WTC11 (cell line): ENCODE data around the gene S1PR2. TPM values are rescaled to one million over a fixed set of nuclear protein-coding genes. Genes with fewer than 3 reads are reported as not detected.

Source experiments
- ATAC-seq: fragments of 200-7000 bp; cut with Tn5 transposase; 2 replicates; pipeline ENCODE4 v1.10.0; 2021; ENCODE audit warnings: mild to moderate bottlenecking, moderate library complexity
- CTCF ChIA-PET: fragments of 300-600 bp; sonication (Branson Sonifier 250); formaldehyde crosslinking; loops from one replicate; lab custom pipeline; 2021; ENCODE audit warnings: antibody characterized with exemption; lab: Charles Lee
- POLR2A ChIA-PET: fragments of 350-600 bp; sonication (Branson Sonifier 250); formaldehyde crosslinking; loops from one replicate; lab custom pipeline; 2021; ENCODE audit warnings: antibody characterized with exemption; lab: Charles Lee
- DNase-seq: peaks from one replicate; pipeline ENCODE4 v3.0.0; 2021; ENCODE audit warnings: low spot score
- H3K27ac Mint-ChIP-seq: 2 replicates; pipeline ENCODE4 v1.8.0; 2021; ENCODE audit warnings: mixed read lengths
- H3K27me3 Mint-ChIP-seq: 2 replicates; pipeline ENCODE4 v1.8.0; 2021; ENCODE audit warnings: low read depth, mild to moderate bottlenecking, moderate library complexity, mixed read lengths
- H3K36me3 Mint-ChIP-seq: 2 replicates; pipeline ENCODE4 v1.8.0; 2021; ENCODE audit warnings: mixed read lengths
- H3K4me1 Mint-ChIP-seq: 2 replicates; pipeline ENCODE4 v1.8.0; 2022; ENCODE audit warnings: mixed read lengths
- H3K4me3 Mint-ChIP-seq: 2 replicates; pipeline ENCODE4 v1.8.0; 2021; ENCODE audit warnings: mild to moderate bottlenecking, moderate library complexity, mixed read lengths
- H3K9me3 Mint-ChIP-seq: 2 replicates; pipeline ENCODE4 v1.8.0; 2021; ENCODE audit warnings: mixed read lengths
- ATF1 ChIP-seq: sonication (generic); formaldehyde crosslinking; IDR thresholded peaks from 2 replicates; pipeline ENCODE4 v1.8.1; 2023; ENCODE audit warnings: mild to moderate bottlenecking, moderate library complexity, missing genetic modification reagents
- CREM ChIP-seq: sonication (generic); formaldehyde crosslinking; IDR thresholded peaks from 2 replicates; pipeline ENCODE4 v1.8.1; 2022; ENCODE audit warnings: mild to moderate bottlenecking, missing genetic modification reagents, moderate library complexity
- ESRRA ChIP-seq: sonication (generic); formaldehyde crosslinking; IDR thresholded peaks from 2 replicates; pipeline ENCODE4 v1.8.1; 2022; ENCODE audit warnings: mild to moderate bottlenecking, missing genetic modification reagents, borderline replicate concordance
- FOXJ3 ChIP-seq: sonication (generic); formaldehyde crosslinking; IDR thresholded peaks from 2 replicates; pipeline ENCODE4 v1.9.0; 2021; ENCODE audit warnings: missing genetic modification reagents, mild to moderate bottlenecking, borderline replicate concordance
- GTF2I ChIP-seq: fragments of 250-450 bp; sonication (Bioruptor Pico); conservative IDR thresholded peaks from 2 replicates; pipeline ENCODE4 v1.4.0; 2021; ENCODE audit warnings: mild to moderate bottlenecking
- MXD4 ChIP-seq: fragments of 250-450 bp; sonication (Bioruptor Pico); IDR thresholded peaks from 2 replicates; pipeline ENCODE4 v1.8.0; 2021; ENCODE audit warnings: mild to moderate bottlenecking, moderate library complexity, borderline replicate concordance
- NR1H2 ChIP-seq: sonication (generic); formaldehyde crosslinking; IDR thresholded peaks from 2 replicates; pipeline ENCODE4 v1.9.0; 2021; ENCODE audit warnings: mild to moderate bottlenecking, moderate library complexity, missing genetic modification reagents
- SMAD3 ChIP-seq: sonication (generic); formaldehyde crosslinking; IDR thresholded peaks from 2 replicates; pipeline ENCODE4 v1.8.0; 2022; ENCODE audit warnings: missing genetic modification reagents, mild to moderate bottlenecking, borderline replicate concordance
- SOX15 ChIP-seq: fragments of 250-450 bp; sonication (Bioruptor Pico); IDR thresholded peaks from 2 replicates; pipeline ENCODE4 v1.9.0; 2021; ENCODE audit warnings: mild to moderate bottlenecking
- TP53 ChIP-seq: sonication (generic); formaldehyde crosslinking; IDR thresholded peaks from 2 replicates; pipeline ENCODE4 v1.8.1; 2023; ENCODE audit warnings: mild to moderate bottlenecking, missing genetic modification reagents
- ZNF121 ChIP-seq: sonication (generic); formaldehyde crosslinking; IDR thresholded peaks from 2 replicates; pipeline ENCODE4 v1.8.0; 2023; ENCODE audit warnings: missing genetic modification reagents
- ZNF423 ChIP-seq: fragments of 250-450 bp; sonication (Bioruptor Pico); IDR thresholded peaks from 2 replicates; pipeline ENCODE4 v2.1.2; 2022; ENCODE audit warnings: mild to moderate bottlenecking, moderate library complexity
- total RNA-seq: library from RNA; stranded (reverse); gene quantifications from 3 replicates; pipeline ENCODE4 v1.2.3, GENCODE V29; 2021
- TF ChIP-seq, protein P1 (sequence below): fragments of 250-450 bp; sonication (Bioruptor Pico); IDR thresholded peaks from 2 replicates; pipeline ENCODE4 v1.9.0; 2021; ENCODE audit warnings: mild to moderate bottlenecking
- TF ChIP-seq, protein P2 (sequence below): sonication (generic); formaldehyde crosslinking; IDR thresholded peaks from 2 replicates; pipeline ENCODE4 v1.8.1; 2023; ENCODE audit warnings: mild to moderate bottlenecking, moderate library complexity, missing genetic modification reagents
- TF ChIP-seq, protein P3 (sequence below): fragments of 250-450 bp; sonication (Bioruptor Pico); IDR thresholded peaks from 2 replicates; pipeline ENCODE4 v1.9.0; 2021; ENCODE audit warnings: mild to moderate bottlenecking
- TF ChIP-seq, protein P4 (sequence below): fragments of 250-450 bp; sonication (Bioruptor Pico); IDR thresholded peaks from 2 replicates; pipeline ENCODE4 v1.9.0; 2021; ENCODE audit warnings: moderate library complexity, mild to moderate bottlenecking, inconsistent platforms, borderline replicate concordance
- TF ChIP-seq, protein P5 (sequence below): sonication (generic); formaldehyde crosslinking; IDR thresholded peaks from 2 replicates; pipeline ENCODE4 v1.8.0; 2023; ENCODE audit warnings: mild to moderate bottlenecking, missing genetic modification reagents

S1PR2 gene
- total RNA-seq, 1 experiment from 2014 or later: 13.2 TPM

DNA sequence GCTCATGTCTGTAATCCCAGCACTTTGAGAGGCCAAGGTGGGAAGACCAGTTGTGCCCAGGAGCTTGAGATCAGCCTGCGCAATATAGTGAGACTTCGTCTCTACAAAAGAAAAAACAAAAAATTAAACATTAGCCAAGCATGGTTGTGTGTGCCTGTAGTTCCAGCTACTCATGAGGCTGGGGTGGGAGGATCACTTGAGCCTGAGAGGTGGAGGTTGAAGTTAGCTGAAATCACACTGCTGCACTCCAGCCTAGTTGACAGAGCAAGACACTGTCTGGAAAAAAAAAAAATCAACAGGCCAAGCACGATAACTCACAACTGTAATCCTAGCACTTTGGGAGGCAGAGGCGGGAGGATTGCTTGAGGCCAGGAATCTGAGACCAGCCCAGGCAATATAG lies 3.9 kb upstream of the S1PR2 start:
- Mint-ChIP-seq H3K4me1 (peaks cover 6% of the 10 kb centered on the region), H3K36me3 (no peaks in the 10 kb centered on the region), H3K27me3 (no peaks in the 10 kb centered on the region; the same call in 1 of the 2 replicates), H3K27ac (no peak overlapping the region), H3K9me3 (no peaks in the 10 kb centered on the region), H3K4me3 (no peak overlapping the region)
- TF ChIP-seq ZNF423 (CRISPR knock-in tag): no peak
- TF ChIP-seq, protein P1, sequence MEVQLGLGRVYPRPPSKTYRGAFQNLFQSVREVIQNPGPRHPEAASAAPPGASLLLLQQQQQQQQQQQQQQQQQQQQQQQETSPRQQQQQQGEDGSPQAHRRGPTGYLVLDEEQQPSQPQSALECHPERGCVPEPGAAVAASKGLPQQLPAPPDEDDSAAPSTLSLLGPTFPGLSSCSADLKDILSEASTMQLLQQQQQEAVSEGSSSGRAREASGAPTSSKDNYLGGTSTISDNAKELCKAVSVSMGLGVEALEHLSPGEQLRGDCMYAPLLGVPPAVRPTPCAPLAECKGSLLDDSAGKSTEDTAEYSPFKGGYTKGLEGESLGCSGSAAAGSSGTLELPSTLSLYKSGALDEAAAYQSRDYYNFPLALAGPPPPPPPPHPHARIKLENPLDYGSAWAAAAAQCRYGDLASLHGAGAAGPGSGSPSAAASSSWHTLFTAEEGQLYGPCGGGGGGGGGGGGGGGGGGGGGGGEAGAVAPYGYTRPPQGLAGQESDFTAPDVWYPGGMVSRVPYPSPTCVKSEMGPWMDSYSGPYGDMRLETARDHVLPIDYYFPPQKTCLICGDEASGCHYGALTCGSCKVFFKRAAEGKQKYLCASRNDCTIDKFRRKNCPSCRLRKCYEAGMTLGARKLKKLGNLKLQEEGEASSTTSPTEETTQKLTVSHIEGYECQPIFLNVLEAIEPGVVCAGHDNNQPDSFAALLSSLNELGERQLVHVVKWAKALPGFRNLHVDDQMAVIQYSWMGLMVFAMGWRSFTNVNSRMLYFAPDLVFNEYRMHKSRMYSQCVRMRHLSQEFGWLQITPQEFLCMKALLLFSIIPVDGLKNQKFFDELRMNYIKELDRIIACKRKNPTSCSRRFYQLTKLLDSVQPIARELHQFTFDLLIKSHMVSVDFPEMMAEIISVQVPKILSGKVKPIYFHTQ (CRISPR knock-in tag): no peak
- TF ChIP-seq, protein P2, sequence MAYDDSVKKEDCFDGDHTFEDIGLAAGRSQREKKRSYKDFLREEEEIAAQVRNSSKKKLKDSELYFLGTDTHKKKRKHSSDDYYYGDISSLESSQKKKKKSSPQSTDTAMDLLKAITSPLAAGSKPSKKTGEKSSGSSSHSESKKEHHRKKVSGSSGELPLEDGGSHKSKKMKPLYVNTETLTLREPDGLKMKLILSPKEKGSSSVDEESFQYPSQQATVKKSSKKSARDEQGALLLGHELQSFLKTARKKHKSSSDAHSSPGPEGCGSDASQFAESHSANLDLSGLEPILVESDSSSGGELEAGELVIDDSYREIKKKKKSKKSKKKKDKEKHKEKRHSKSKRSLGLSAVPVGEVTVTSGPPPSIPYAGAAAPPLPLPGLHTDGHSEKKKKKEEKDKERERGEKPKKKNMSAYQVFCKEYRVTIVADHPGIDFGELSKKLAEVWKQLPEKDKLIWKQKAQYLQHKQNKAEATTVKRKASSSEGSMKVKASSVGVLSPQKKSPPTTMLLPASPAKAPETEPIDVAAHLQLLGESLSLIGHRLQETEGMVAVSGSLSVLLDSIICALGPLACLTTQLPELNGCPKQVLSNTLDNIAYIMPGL (CRISPR knock-in tag): no peak
- TF ChIP-seq SOX15 (CRISPR knock-in tag): no peak
- no peak for TF ChIP-seq ATF1 (CRISPR knock-in tag)
- TF ChIP-seq GTF2I (CRISPR knock-in tag): no peak
- no peak for TF ChIP-seq ESRRA (CRISPR knock-in tag)
- TF ChIP-seq SMAD3 (CRISPR knock-in tag): no peak
- no peak for TF ChIP-seq MXD4 (CRISPR knock-in tag)
- TF ChIP-seq CREM: no peak
- CTCF ChIA-PET: interaction anchor here (0.7 to 2.9 kb wide), 3 partner anchors 15 to 43 kb away, joined by 3 to 11 read pairs (median 10); no protein-coding TSS in a partner anchor
- POLR2A ChIA-PET: no interaction called here
- ATAC-seq: no peak
- DNase-seq: no peak

DNA sequence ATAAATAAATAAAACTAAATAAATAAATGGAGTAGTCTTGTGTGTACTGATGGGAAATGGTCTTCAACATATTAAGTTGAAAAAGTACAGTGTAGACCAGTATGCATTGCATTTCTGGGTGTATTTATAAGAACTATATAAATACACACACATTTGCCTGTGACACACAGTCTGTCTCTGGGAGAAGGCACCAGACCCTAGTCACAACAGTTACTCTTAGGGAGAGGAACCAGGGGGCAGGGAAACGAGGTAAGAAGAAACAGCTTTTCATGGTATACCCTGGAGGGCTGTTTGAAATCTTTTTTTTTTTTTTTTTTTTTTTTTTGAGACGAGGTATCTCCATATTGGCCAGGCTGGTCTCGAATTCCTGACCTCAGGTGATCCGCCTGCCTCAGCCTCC lies 2.8 kb upstream of the S1PR2 start:
- H3K4me1 Mint-ChIP-seq: peaks cover 11% of the 10 kb centered on the region
- ATAC-seq (no peak), DNase-seq (no peak)
- no peaks in the 10 kb centered on the region for H3K36me3 Mint-ChIP-seq
- ChIA-PET CTCF (no interaction called here), POLR2A (no interaction called here)
- H3K9me3 Mint-ChIP-seq: no peaks in the 10 kb centered on the region
- TF ChIP-seq NR1H2 (CRISPR knock-in tag): no peak
- no peak for TF ChIP-seq FOXJ3 (CRISPR knock-in tag)
- TF ChIP-seq, protein P3, sequence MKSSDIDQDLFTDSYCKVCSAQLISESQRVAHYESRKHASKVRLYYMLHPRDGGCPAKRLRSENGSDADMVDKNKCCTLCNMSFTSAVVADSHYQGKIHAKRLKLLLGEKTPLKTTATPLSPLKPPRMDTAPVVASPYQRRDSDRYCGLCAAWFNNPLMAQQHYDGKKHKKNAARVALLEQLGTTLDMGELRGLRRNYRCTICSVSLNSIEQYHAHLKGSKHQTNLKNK (CRISPR knock-in tag): no peak
- TF ChIP-seq, protein P4, sequence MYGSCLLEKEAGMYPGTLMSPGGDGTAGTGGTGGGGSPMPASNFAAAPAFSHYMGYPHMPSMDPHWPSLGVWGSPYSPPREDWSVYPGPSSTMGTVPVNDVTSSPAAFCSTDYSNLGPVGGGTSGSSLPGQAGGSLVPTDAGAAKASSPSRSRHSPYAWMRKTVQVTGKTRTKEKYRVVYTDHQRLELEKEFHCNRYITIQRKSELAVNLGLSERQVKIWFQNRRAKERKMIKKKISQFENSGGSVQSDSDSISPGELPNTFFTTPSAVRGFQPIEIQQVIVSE (CRISPR knock-in tag): no peak
- no peak for TF ChIP-seq TP53 (CRISPR knock-in tag)
- H3K27me3 Mint-ChIP-seq: no peaks in the 10 kb centered on the region; the same call in 1 of the 2 replicates
- no peak overlapping the region for H3K4me3 Mint-ChIP-seq
- no peak overlapping the region for H3K27ac Mint-ChIP-seq

DNA sequence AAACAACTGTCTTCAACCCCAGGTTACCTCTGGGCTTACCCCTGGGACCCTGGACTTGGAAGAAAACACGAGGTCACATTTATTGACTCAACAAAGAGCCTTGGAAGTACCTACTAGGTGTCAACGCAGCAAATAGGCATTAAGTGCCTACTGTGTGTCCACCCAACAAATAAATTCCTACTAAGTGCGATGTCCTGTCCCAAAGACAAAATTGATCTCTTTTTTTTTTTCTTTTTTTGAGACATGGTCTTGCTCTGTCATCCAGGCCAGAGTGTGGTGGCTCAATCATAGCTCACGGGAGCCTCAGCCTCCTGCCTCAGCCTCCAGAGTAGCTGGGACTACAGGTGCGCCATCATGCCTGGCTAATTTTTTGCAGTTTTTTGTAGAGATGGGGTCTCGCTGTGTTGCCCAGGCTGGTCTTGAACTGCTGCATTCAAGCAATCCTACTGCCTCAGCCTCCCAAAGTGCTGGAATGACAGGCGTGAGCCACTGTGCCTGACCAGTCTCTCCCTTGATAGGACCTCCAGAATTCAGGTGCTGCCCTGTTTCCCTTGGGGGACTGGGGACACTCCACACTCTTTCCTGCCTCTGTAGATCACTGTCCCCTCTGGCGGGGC lies 589 bp upstream of the S1PR2 start:
- Mint-ChIP-seq H3K36me3 (no peaks in the 10 kb centered on the region), H3K27me3 (no peaks in the 10 kb centered on the region; the same call in 1 of the 2 replicates), H3K27ac (peak overlapping the region; percentile 92), H3K4me1 (peaks cover 11% of the 10 kb centered on the region), H3K9me3 (no peaks in the 10 kb centered on the region), H3K4me3 (peak overlapping the region; percentile 64)
- no peak; the same call in 1 of the 2 replicates for ATAC-seq
- POLR2A ChIA-PET: interaction anchor here (0.6 to 0.7 kb wide), 2 partner anchors 12 to 32 kb away, joined by 3 to 5 read pairs; no protein-coding TSS in a partner anchor
- peak; percentile 83 for TF ChIP-seq ZNF121
- TF ChIP-seq, protein P5, sequence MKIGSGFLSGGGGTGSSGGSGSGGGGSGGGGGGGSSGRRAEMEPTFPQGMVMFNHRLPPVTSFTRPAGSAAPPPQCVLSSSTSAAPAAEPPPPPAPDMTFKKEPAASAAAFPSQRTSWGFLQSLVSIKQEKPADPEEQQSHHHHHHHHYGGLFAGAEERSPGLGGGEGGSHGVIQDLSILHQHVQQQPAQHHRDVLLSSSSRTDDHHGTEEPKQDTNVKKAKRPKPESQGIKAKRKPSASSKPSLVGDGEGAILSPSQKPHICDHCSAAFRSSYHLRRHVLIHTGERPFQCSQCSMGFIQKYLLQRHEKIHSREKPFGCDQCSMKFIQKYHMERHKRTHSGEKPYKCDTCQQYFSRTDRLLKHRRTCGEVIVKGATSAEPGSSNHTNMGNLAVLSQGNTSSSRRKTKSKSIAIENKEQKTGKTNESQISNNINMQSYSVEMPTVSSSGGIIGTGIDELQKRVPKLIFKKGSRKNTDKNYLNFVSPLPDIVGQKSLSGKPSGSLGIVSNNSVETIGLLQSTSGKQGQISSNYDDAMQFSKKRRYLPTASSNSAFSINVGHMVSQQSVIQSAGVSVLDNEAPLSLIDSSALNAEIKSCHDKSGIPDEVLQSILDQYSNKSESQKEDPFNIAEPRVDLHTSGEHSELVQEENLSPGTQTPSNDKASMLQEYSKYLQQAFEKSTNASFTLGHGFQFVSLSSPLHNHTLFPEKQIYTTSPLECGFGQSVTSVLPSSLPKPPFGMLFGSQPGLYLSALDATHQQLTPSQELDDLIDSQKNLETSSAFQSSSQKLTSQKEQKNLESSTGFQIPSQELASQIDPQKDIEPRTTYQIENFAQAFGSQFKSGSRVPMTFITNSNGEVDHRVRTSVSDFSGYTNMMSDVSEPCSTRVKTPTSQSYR (CRISPR knock-in tag): no peak
- CTCF ChIA-PET: interaction anchor here (0.6 to 2.2 kb wide), 4 partner anchors 12 to 40 kb away, joined by 4 to 15 read pairs (median 8); no protein-coding TSS in a partner anchor
- no peak for DNase-seq
